LNCAP (cell line): ENCODE measurements around the gene ATP1B3.

Experiments
- CTCF ChIP-seq: fragments of 450-650 bp; IDR thresholded peaks from 2 replicates; pipeline ENCODE4 v1.5.1; 2017; ENCODE audit warnings: mild to moderate bottlenecking

Gene ATP1B3

GRCh38 chr3:141876891-141877621 is 613 bp downstream of the ATP1B3 start:
- no peak for TF ChIP-seq CTCF

GRCh38 chr3:141877911-141878310 is 1.5 kb downstream of the ATP1B3 start:
- no peak for TF ChIP-seq CTCF

GRCh38 chr3:141878326-141878725 is 1.9 kb downstream of the ATP1B3 start:
- no peak for TF ChIP-seq CTCF

- no peak for TF ChIP-seq CTCF
Observed at GRCh38 chr3:141878817-141879216, 2.4 kb downstream of the ATP1B3 start.

GRCh38 chr3:141881702-141882101 is 5.3 kb downstream of the ATP1B3 start:
- TF ChIP-seq CTCF: no peak

- no peak for TF ChIP-seq CTCF
Observed at GRCh38 chr3:141887051-141887450, 10.6 kb downstream of the ATP1B3 start.

GRCh38 chr3:141894524-141895176 is 18.2 kb downstream of the ATP1B3 start:
- no peak for TF ChIP-seq CTCF
